ENCODE measurements around the gene ZNF579.

Gene ZNF579

GRCh38 chr19:55552206-55552605, 28.4 kb downstream of the ZNF579 start:
- TF ChIP-seq ZNF70 (CRISPR knock-in tag; IDR thresholded peaks at IDR 0.05) (no peak), TCF4 (CRISPR knock-in tag; IDR thresholded peaks at IDR 0.05; ENCODE audit: borderline replicate concordance) (no peak), ZNF8 (CRISPR knock-in tag; IDR thresholded peaks at IDR 0.05) (no peak), ZC3H10 (CRISPR knock-in tag; IDR thresholded peaks at IDR 0.05) (no peak), OSR1 (CRISPR knock-in tag; IDR thresholded peaks at IDR 0.05) (no peak)
- TF ChIP-seq, protein P1, sequence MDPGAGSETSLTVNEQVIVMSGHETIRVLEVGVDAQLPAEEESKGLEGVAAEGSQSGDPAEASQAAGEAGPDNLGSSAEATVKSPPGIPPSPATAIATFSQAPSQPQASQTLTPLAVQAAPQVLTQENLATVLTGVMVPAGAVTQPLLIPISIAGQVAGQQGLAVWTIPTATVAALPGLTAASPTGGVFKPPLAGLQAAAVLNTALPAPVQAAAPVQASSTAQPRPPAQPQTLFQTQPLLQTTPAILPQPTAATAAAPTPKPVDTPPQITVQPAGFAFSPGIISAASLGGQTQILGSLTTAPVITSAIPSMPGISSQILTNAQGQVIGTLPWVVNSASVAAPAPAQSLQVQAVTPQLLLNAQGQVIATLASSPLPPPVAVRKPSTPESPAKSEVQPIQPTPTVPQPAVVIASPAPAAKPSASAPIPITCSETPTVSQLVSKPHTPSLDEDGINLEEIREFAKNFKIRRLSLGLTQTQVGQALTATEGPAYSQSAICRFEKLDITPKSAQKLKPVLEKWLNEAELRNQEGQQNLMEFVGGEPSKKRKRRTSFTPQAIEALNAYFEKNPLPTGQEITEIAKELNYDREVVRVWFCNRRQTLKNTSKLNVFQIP (CRISPR knock-in tag; IDR thresholded peaks at IDR 0.05; ENCODE audit: borderline replicate concordance, low read depth): no peak
- no peak for ATAC-seq

DNA sequence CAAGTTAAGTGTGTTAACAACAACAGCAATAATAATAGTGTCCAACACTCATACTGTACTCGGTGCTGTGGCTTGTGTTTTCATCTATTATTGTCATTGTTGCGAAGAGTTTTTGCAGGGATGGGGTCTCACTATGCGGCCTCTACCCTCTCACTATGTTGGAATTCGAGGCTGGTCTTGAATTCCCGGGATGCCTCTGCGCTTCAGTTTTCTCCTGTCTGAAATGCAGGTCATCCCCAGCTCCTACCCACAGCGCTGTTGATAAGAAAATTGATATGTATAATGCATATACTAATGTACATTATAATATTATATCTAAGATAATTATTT, 30.4 kb downstream of the ZNF579 start:
- ATAC-seq: no peak
- TF ChIP-seq ZNF565 (CRISPR knock-in tag; conservative IDR thresholded peaks at IDR 0.05; ENCODE audit: low read depth) (no peak), CREB5 (CRISPR knock-in tag; IDR thresholded peaks at IDR 0.05; ENCODE audit: low read depth) (no peak), ARNTL (CRISPR knock-in tag; IDR thresholded peaks at IDR 0.05; ENCODE audit: borderline replicate concordance, low read depth) (no peak), OSR1 (CRISPR knock-in tag; IDR thresholded peaks at IDR 0.05) (no peak), ESRRG (CRISPR knock-in tag; IDR thresholded peaks at IDR 0.05) (no peak), ZFP3 (CRISPR knock-in tag; IDR thresholded peaks at IDR 0.05) (no peak), GLIS3 (CRISPR knock-in tag; IDR thresholded peaks at IDR 0.05) (no peak), PATZ1 (CRISPR knock-in tag; IDR thresholded peaks at IDR 0.05; ENCODE audit: borderline replicate concordance) (no peak), RARB (CRISPR knock-in tag; IDR thresholded peaks at IDR 0.05) (no peak), ZNF8 (CRISPR knock-in tag; IDR thresholded peaks at IDR 0.05) (no peak), CSDC2 (CRISPR knock-in tag; IDR thresholded peaks at IDR 0.05) (no peak)
- TF ChIP-seq, protein P2, sequence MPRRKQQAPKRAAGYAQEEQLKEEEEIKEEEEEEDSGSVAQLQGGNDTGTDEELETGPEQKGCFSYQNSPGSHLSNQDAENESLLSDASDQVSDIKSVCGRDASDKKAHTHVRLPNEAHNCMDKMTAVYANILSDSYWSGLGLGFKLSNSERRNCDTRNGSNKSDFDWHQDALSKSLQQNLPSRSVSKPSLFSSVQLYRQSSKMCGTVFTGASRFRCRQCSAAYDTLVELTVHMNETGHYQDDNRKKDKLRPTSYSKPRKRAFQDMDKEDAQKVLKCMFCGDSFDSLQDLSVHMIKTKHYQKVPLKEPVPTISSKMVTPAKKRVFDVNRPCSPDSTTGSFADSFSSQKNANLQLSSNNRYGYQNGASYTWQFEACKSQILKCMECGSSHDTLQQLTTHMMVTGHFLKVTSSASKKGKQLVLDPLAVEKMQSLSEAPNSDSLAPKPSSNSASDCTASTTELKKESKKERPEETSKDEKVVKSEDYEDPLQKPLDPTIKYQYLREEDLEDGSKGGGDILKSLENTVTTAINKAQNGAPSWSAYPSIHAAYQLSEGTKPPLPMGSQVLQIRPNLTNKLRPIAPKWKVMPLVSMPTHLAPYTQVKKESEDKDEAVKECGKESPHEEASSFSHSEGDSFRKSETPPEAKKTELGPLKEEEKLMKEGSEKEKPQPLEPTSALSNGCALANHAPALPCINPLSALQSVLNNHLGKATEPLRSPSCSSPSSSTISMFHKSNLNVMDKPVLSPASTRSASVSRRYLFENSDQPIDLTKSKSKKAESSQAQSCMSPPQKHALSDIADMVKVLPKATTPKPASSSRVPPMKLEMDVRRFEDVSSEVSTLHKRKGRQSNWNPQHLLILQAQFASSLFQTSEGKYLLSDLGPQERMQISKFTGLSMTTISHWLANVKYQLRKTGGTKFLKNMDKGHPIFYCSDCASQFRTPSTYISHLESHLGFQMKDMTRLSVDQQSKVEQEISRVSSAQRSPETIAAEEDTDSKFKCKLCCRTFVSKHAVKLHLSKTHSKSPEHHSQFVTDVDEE (CRISPR knock-in tag; IDR thresholded peaks at IDR 0.05): no peak

- peak; percentile 76 for ATAC-seq
- no peak for TF ChIP-seq GLIS3 (CRISPR knock-in tag; IDR thresholded peaks at IDR 0.05)
- TF ChIP-seq ISL1 (CRISPR knock-in tag; IDR thresholded peaks at IDR 0.05): peak; percentile 47
- TF ChIP-seq BACH2 (CRISPR knock-in tag; IDR thresholded peaks at IDR 0.05; ENCODE audit: borderline replicate concordance): no peak
- TF ChIP-seq ZNF8 (CRISPR knock-in tag; IDR thresholded peaks at IDR 0.05): no peak
- TF ChIP-seq TCF4 (CRISPR knock-in tag; IDR thresholded peaks at IDR 0.05; ENCODE audit: borderline replicate concordance): no peak
- TF ChIP-seq ZNF70 (CRISPR knock-in tag; IDR thresholded peaks at IDR 0.05): no peak
- no peak for TF ChIP-seq TOX (CRISPR knock-in tag; IDR thresholded peaks at IDR 0.05; ENCODE audit: borderline replicate concordance)
- no peak for TF ChIP-seq RARB (CRISPR knock-in tag; IDR thresholded peaks at IDR 0.05)
Observed at GRCh38 chr19:55549500-55550320, 30.9 kb downstream of the ZNF579 start.

- TF ChIP-seq ESRRG (CRISPR knock-in tag; IDR thresholded peaks at IDR 0.05) (no peak), RARB (CRISPR knock-in tag; IDR thresholded peaks at IDR 0.05) (no peak), ZNF8 (CRISPR knock-in tag; IDR thresholded peaks at IDR 0.05) (no peak), ARNTL (CRISPR knock-in tag; IDR thresholded peaks at IDR 0.05; ENCODE audit: borderline replicate concordance, low read depth) (no peak), TOX (CRISPR knock-in tag; IDR thresholded peaks at IDR 0.05; ENCODE audit: borderline replicate concordance) (no peak), SNAI2 (CRISPR knock-in tag; IDR thresholded peaks at IDR 0.05) (no peak), BACH2 (CRISPR knock-in tag; IDR thresholded peaks at IDR 0.05; ENCODE audit: borderline replicate concordance) (no peak), ISL1 (CRISPR knock-in tag; IDR thresholded peaks at IDR 0.05) (no peak), ZNF70 (CRISPR knock-in tag; IDR thresholded peaks at IDR 0.05) (no peak)
- TF ChIP-seq, protein P2 (CRISPR knock-in tag; IDR thresholded peaks at IDR 0.05): no peak
- peak; percentile 70 for ATAC-seq
Observed at GRCh38 chr19:55546822-55547614, 33.6 kb downstream of the ZNF579 start.

All from SK-N-SH treated with all-trans-retinoic acid at 6 μM for 48 hours (cell line).